ENCODE data around the gene CCDC74A.
A peak's percentile ranks its signal among the peaks of the same experiment; 100 is the strongest.
"Not testable (repeated sequence)": the region's sequence is repeated elsewhere in the genome, so short reads cannot be mapped to it uniquely, and the experiment has no call there.

The CCDC74A gene

GRCh38 chr2:131529864-131530445, 2.3 kb downstream of the CCDC74A start:
- DNase-seq, result not testable (repeated sequence)

- DNase-seq, result not testable (repeated sequence)
Measured at GRCh38 chr2:131530626-131531344, 3.1 kb downstream of the CCDC74A start.

DNA sequence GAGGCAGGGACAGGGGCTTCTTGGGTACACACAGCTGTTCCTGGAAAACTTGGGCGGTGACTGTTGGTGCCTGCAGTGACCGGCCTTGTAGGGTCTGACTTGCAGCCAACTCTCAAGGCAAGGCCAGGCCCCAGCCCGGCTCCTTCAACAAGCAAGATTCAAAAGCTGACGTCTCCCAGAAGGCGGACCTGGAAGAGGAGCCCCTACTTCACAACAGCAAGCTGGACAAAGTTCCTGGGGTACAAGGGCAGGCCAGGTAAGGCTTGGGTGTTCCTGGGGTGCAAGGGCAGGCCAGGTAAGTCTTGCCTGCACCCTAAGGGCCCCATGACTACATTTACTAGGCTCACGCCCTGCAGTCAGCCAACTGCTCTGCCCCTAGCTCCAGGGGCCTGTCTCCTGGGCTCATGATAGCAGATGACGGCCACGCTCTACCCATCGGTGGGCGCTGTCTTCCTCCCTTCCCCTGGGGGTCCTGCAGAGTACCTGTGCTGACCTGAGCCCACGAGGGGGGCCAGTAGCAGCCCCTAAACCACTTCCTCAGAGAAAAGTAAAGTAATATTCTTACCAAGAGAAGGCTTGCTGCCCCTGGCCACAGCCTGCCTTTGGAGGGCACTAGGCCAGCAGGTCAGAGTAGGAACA, 4.0 kb downstream of the CCDC74A start:
- not testable (repeated sequence) for DNase-seq

- not testable (repeated sequence) for DNase-seq
Measured at GRCh38 chr2:131532723-131533608, 5.3 kb downstream of the CCDC74A start.

GRCh38 chr2:131533609-131534316, 6.1 kb downstream of the CCDC74A start:
- not testable (repeated sequence) for DNase-seq

- not testable (repeated sequence) for DNase-seq
Measured at GRCh38 chr2:131534317-131534672, 6.6 kb downstream of the CCDC74A start.

DNA sequence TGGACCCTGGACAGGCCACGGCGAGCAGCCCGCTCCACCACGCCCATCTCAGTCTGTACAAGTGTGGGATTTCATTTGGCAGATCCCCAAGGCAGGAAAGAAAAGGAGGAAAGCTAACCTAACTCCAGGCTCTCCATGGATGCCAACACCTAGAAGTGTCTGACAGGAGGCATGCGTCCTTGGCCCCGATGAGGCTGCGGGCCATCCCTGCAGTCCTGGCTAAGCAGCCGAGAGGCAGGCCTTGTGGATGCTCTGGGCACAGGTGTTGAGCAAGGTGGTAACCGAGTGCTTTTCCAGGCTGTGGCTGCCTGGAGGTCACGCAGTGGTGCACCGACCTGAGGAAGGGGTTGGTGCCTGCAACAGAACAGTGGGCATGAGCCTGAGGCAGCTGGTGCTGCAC, 7.3 kb downstream of the CCDC74A start:
- not testable (repeated sequence) for DNase-seq

DNA sequence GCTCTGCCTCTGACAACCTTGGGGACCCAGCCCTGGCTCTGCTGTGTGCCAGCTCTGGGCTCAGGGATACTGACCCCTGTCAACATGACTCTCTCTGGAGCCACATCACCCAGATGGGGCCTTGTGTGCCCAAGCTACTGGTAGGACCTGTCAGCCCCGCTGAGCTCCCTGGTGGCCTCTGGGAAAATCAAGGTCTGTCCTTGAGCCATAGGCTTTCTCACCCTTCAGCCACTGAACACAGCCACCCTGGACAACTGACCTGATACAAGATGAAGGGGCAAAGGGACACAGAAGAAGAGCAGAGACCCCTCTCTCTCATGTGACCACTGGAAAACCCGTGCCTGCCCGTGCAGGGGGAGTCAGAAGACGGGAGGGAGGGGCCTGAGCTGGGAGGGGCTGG, 7.8 kb downstream of the CCDC74A start:
- DNase-seq, result no peak

- DNase-seq, result not testable (repeated sequence)
Measured at GRCh38 chr2:131535951-131536826, 8.5 kb downstream of the CCDC74A start.

- not testable (repeated sequence) for DNase-seq
Measured at GRCh38 chr2:131536841-131537240, 9.2 kb downstream of the CCDC74A start.

- DNase-seq, result not testable (repeated sequence)
Measured at GRCh38 chr2:131538856-131539255, 11.2 kb downstream of the CCDC74A start.

DNA sequence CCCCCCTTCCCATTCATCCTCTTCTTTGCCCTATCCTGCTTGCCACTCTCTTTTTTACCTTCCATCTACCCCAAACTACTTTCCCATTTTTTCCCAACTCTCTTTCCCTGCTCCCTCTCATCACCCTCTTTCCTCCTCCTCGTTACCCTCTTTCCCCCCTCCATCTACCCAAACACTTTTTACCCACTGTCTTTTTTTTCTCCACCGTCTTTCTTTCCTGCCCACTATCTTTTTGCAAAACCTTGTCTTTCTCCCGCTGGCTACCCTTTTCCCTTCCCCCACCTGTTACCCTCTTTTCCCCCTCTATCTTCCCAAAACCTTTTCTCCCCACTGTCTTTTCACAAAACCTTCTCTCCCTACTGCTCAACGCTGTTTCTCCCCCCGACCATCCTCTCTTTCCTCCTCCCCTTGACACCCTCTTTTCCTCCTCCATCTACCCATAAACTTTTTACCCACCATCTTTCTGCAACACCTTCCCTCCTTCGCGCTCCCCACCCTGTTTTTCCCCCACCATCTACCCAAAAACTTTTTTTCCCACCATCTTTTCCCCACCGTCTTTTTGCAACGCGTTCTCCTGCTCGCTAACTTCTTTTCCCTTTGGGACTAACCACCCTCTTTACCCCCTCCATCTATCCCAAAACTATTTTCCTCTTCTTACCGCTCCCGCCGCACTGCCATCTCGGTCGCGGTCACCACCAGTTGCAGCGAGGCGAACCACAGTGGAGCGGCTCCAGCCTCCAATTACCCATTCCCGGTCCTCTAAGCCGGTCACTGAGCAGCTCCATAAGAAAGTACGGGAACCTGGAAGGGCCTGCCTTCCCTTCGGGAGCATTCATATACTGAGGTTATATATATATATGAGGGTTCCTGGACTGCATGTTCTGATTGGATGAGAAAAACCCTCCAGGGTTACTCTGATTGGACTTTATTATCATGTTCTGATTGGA, 15.0 kb downstream of the CCDC74A start:
- no peak for DNase-seq

DNA sequence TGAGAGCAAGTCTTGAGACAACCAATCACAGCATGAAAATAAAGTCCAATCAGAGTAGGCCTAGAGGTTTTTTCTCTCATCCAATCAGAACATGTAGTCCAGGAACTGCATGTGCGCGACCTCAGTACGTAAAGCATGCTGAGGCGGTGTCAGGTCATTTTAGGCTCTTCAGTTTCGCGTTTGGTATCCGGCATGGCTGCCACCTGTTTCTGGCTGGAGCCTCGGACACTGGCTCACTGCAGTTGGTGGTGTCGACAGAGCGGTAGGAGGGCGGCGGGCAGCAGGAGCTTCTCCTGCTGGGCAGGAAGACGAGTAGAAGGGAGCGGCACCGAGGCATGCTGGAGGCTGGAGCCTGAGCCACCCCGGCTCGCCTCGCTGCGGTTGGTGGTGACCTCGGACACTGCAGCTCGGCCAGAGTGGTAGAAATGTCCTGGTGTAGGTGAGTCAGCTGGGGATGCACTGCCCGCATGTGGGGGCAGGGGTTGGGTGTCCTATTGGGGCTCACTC, 15.8 kb downstream of the CCDC74A start:
- DNase-seq, result peak; percentile 79

- DNase-seq, result peak; percentile 11
Measured at GRCh38 chr2:131544006-131544812, 16.5 kb downstream of the CCDC74A start.

DNA sequence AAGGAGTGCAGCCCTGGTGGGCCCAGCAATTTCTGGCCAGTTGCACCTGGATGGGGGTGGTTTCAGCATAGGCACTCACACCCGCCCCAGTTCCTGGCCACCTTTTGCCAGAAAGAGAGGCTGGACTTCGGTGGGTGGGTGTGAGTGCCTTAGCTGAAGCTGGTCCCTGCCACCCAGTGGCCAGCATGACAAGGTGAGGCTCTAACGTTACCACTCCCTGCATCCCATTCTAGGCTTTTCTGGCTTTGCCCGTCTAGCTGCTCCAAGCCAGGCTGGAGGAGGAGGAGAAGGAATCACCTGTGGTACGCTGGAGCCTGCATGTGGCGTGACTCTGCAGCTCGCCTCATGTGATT, 17.1 kb downstream of the CCDC74A start:
- not testable (repeated sequence) for DNase-seq

GRCh38 chr2:131552871-131553270, 25.2 kb downstream of the CCDC74A start:
- DNase-seq, result no peak

GRCh38 chr2:131556998-131557397, 29.3 kb downstream of the CCDC74A start:
- DNase-seq, result no peak

DNA sequence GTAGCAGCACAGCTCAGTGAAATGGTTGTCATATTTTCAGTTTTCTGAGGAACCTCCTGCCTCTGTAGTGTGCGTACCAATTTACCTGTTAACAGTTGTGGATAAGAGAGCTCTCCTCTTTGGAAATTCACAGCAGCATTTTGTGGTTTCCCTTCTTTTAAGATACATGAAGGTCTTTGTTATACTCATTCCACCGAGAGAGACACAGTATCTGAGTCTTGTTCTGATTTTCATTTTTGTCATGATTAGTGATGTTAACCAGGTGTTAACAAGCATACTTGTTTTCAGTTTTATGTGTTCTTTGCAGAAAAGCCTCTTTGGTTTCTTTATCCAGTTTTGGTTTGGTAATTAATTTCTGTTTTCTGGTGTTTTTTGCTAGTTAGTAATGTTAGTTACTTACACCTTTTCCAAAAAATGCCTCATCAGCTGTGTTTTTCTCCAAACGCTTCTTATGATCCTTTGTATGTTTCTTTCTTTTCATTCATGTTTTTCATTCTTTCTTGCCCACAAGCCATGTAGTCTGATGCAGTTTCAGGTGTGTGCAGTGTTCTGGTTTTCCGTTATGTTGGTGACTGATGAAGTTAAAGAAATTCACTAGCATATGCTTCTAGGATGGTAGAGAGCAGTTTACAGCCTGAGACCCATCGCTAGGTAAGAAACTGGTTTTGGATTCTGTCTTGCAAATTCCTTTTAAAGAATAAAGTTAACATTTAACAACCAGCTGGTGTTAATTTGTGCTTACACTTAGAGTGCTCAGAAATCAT, 30.1 kb downstream of the CCDC74A start:
- no peak for DNase-seq

Measured in NCI-H69 (cell line).